ENCODE measurements around the gene KIF1B.

DNA sequence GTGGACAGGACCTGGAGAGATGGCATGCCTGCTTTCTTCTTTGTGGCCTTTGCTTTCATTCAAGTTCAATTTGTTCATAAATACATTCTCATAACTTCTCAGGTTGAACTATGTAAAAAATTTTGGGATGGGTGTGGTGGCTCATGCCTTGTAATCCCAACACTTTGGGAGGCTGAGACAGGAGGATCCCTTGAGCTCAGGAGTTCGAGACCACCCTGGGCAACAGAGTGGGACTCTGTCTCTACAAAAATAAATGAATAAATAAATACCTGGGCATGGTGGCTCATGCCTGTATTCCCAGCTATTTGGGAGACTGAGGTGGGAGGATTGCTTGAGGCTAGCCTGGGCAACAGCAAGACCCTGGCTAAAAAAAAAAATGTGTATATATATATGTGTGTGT, 2.1 kb downstream of the KIF1B start:
- TF ChIP-seq, protein P1, sequence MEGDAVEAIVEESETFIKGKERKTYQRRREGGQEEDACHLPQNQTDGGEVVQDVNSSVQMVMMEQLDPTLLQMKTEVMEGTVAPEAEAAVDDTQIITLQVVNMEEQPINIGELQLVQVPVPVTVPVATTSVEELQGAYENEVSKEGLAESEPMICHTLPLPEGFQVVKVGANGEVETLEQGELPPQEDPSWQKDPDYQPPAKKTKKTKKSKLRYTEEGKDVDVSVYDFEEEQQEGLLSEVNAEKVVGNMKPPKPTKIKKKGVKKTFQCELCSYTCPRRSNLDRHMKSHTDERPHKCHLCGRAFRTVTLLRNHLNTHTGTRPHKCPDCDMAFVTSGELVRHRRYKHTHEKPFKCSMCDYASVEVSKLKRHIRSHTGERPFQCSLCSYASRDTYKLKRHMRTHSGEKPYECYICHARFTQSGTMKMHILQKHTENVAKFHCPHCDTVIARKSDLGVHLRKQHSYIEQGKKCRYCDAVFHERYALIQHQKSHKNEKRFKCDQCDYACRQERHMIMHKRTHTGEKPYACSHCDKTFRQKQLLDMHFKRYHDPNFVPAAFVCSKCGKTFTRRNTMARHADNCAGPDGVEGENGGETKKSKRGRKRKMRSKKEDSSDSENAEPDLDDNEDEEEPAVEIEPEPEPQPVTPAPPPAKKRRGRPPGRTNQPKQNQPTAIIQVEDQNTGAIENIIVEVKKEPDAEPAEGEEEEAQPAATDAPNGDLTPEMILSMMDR (IDR thresholded peaks at IDR 0.05): no peak
- TF ChIP-seq POLR2A (IDR thresholded peaks at IDR 0.05): no peak

Data from Peyer's patch (tissue), 4 donors.